Left ventricle myocardium inferior (tissue), 1 donor: ENCODE results near the gene PDZRN3. TPM values are rescaled to one million over a fixed set of nuclear protein-coding genes. Genes with fewer than 3 reads are reported as not detected.

Experiments used
- DNase-seq: peaks from one replicate; pipeline ENCODE4 v3.0.0-alpha.2; 2020
- H3K27ac ChIP-seq: fragments of 200-600 bp; replicated peaks from 2 replicates; pipeline ENCODE4 v1.8.0; 2021
- H3K27me3 ChIP-seq: fragments of 200-600 bp; 2 replicates; pipeline ENCODE4 v1.8.0; 2021; ENCODE audit warnings: low read depth
- H3K36me3 ChIP-seq: fragments of 200-600 bp; 2 replicates; pipeline ENCODE4 v1.8.0; 2021
- H3K4me1 ChIP-seq: fragments of 200-600 bp; 2 replicates; pipeline ENCODE4 v1.8.0; 2021
- H3K4me3 ChIP-seq: fragments of 200-600 bp; 2 replicates; pipeline ENCODE4 v1.8.0; 2021; ENCODE audit warnings: mild to moderate bottlenecking, moderate library complexity
- H3K9me3 ChIP-seq: fragments of 200-600 bp; replicated peaks from 2 replicates; pipeline ENCODE4 v1.8.0; 2021
- CTCF ChIP-seq: fragments of 200-600 bp; IDR thresholded peaks from 2 replicates; pipeline ENCODE4 v1.8.0; 2021; ENCODE audit warnings: antibody characterized with exemption, mild to moderate bottlenecking, borderline replicate concordance
- intact Hi-C: fragments of 100-400 bp; cut with micrococcal nuclease; formaldehyde crosslinking; loops from one replicate; pipeline ENCODE4 v1.11.0; 2022
- total RNA-seq: library from RNA; stranded (reverse); fragmentation: NEBNext Ultra II Directional; extraction: Animal tissue kit (Norgen Biotek cat#: 25700); gene quantifications from one replicate; pipeline ENCODE4 v1.2.1, GENCODE V29; 2021
- donor health status: DM: no; HTN: yes; CAD: no; lungs with severe emphysema.

Gene PDZRN3
- total RNA-seq, 1 donor from 2014 or later = 114 TPM

GRCh38 chr3:73576999-73577461 lies 47.7 kb downstream of the PDZRN3 start:
- no peak for DNase-seq
- peaks cover 80% of the 10 kb centered on the region for H3K4me1 ChIP-seq
- intact Hi-C loops = no loop called here
- no peaks in the 10 kb centered on the region for H3K36me3 ChIP-seq
- H3K27ac ChIP-seq = no peak overlapping the region
- TF ChIP-seq CTCF = no peak
- no peak overlapping the region for H3K4me3 ChIP-seq
- H3K27me3 ChIP-seq = no peaks in the 10 kb centered on the region
- H3K9me3 ChIP-seq = no peaks in the 10 kb centered on the region

- no peak for DNase-seq
- H3K36me3 ChIP-seq = no peaks in the 10 kb centered on the region
- H3K27me3 ChIP-seq = no peaks in the 10 kb centered on the region
- intact Hi-C loops = no loop called here
- peak overlapping the region; percentile 45 for H3K27ac ChIP-seq
- TF ChIP-seq CTCF = no peak
- no peaks in the 10 kb centered on the region for H3K9me3 ChIP-seq
- H3K4me1 ChIP-seq = peaks cover 80% of the 10 kb centered on the region
- no peak overlapping the region for H3K4me3 ChIP-seq
These were observed 48.8 kb downstream of the PDZRN3 start for GRCh38 chr3:73575953-73576352.

GRCh38 chr3:73575519-73575918 lies 49.2 kb downstream of the PDZRN3 start:
- no peaks in the 10 kb centered on the region for H3K36me3 ChIP-seq
- no peak for TF ChIP-seq CTCF
- H3K27me3 ChIP-seq = no peaks in the 10 kb centered on the region
- intact Hi-C loops = no loop called here
- no peaks in the 10 kb centered on the region for H3K9me3 ChIP-seq
- DNase-seq = no peak
- H3K4me3 ChIP-seq = no peak overlapping the region
- peaks cover 80% of the 10 kb centered on the region for H3K4me1 ChIP-seq
- peak overlapping the region; percentile 45 for H3K27ac ChIP-seq

DNA sequence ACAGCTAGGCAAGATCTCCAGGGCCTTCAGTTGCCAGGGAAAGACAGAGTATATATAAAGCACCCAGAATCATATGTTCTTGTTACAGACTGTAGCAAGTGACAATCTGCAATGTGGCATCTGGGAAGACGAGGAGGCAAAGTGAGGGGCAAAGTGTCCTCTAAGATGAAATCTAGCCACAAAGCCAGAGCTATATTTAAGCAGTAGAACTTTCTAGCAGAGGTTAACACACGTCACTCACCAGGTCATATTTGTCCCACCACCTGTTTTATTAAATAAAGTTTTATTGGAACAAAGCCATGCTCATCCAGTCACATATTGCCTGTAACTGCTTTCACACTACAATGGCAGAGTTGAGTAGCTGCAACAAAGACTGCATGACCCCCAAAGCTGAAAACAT lies 51.5 kb downstream of the PDZRN3 start:
- no peak for TF ChIP-seq CTCF
- H3K27ac ChIP-seq = peak overlapping the region; percentile 42
- no peak for DNase-seq
- H3K4me3 ChIP-seq = no peak overlapping the region
- H3K4me1 ChIP-seq = peaks cover 97% of the 10 kb centered on the region
- no peaks in the 10 kb centered on the region for H3K27me3 ChIP-seq
- intact Hi-C loops = no loop called here
- H3K9me3 ChIP-seq = no peaks in the 10 kb centered on the region
- no peaks in the 10 kb centered on the region for H3K36me3 ChIP-seq

GRCh38 chr3:73572368-73572767 lies 52.4 kb downstream of the PDZRN3 start:
- Histone ChIP-seq H3K9me3 (no peaks in the 10 kb centered on the region), H3K36me3 (no peaks in the 10 kb centered on the region), H3K27me3 (no peaks in the 10 kb centered on the region), H3K4me1 (peaks cover 98% of the 10 kb centered on the region), H3K27ac (peak overlapping the region; percentile 42), H3K4me3 (no peak overlapping the region)
- no peak for TF ChIP-seq CTCF
- no peak for DNase-seq
- intact Hi-C loops = no loop called here

- H3K9me3 ChIP-seq = no peaks in the 10 kb centered on the region
- no peaks in the 10 kb centered on the region for H3K27me3 ChIP-seq
- peaks cover 90% of the 10 kb centered on the region for H3K4me1 ChIP-seq
- no peaks in the 10 kb centered on the region for H3K36me3 ChIP-seq
- no peak for TF ChIP-seq CTCF
- no peak overlapping the region for H3K4me3 ChIP-seq
- H3K27ac ChIP-seq = peak overlapping the region; percentile 42
- intact Hi-C loops = no loop called here
- no peak for DNase-seq
These were observed 53.4 kb downstream of the PDZRN3 start for GRCh38 chr3:73571238-73571794.
